ENCODE results near the gene LYST.

The LYST gene

DNA sequence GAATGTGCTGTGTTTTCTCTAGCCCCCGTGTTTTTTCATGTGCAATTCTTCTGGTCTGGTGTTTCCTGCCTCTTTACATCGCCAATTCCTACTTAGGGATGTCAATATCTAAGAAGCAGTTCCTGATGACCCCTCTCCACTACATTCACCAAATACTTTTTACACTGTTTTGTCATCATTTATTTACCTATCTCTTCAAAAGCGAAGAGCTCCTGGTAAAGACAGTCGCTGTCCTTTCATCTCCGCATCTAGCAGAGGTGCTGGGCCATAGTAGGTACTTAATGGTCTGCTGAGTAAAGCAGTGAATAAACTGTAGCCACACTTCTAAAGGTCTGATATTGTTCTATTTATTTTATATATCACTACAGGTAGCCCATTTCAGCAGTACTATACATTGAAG is 43.0 kb downstream of the LYST start:
- no peak for TF ChIP-seq EZH2 (IDR thresholded peaks at IDR 0.05; ENCODE audit: borderline replicate concordance, low read length)
- TF ChIP-seq, protein P1, sequence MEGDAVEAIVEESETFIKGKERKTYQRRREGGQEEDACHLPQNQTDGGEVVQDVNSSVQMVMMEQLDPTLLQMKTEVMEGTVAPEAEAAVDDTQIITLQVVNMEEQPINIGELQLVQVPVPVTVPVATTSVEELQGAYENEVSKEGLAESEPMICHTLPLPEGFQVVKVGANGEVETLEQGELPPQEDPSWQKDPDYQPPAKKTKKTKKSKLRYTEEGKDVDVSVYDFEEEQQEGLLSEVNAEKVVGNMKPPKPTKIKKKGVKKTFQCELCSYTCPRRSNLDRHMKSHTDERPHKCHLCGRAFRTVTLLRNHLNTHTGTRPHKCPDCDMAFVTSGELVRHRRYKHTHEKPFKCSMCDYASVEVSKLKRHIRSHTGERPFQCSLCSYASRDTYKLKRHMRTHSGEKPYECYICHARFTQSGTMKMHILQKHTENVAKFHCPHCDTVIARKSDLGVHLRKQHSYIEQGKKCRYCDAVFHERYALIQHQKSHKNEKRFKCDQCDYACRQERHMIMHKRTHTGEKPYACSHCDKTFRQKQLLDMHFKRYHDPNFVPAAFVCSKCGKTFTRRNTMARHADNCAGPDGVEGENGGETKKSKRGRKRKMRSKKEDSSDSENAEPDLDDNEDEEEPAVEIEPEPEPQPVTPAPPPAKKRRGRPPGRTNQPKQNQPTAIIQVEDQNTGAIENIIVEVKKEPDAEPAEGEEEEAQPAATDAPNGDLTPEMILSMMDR (IDR thresholded peaks at IDR 0.05; ENCODE audit: low read length): no peak
- Histone ChIP-seq H3K4me2 (ENCODE audit: low read length) (no peak overlapping the region), H3K9me3 (ENCODE audit: low read length) (no peaks in the 10 kb centered on the region), H3K27me3 (ENCODE audit: insufficient read depth, low read length) (no peaks in the 10 kb centered on the region), H2AFZ (ENCODE audit: low read length) (no peak overlapping the region), H3K27ac (ENCODE audit: low read depth, low read length, poor library complexity, severe bottlenecking) (no peak overlapping the region), H3K9me2 (ENCODE audit: low read depth, low read length) (no peaks in the 10 kb centered on the region), H4K20me1 (ENCODE audit: insufficient read depth, low read length) (no peaks in the 10 kb centered on the region), H3K36me3 (ENCODE audit: insufficient read depth, low read length) (no peaks in the 10 kb centered on the region), H3K4me3 (ENCODE audit: low read depth, low read length, poor library complexity, severe bottlenecking) (no peak overlapping the region), H3K9ac (ENCODE audit: low read length) (no peak overlapping the region), H3K4me1 (ENCODE audit: insufficient read depth, low read length, severe bottlenecking) (no peaks in the 10 kb centered on the region), H3F3A (ENCODE audit: insufficient read depth, low read length) (no peaks in the 10 kb centered on the region), H3K79me2 (ENCODE audit: insufficient read depth, low read length) (no peaks in the 10 kb centered on the region)

DNA sequence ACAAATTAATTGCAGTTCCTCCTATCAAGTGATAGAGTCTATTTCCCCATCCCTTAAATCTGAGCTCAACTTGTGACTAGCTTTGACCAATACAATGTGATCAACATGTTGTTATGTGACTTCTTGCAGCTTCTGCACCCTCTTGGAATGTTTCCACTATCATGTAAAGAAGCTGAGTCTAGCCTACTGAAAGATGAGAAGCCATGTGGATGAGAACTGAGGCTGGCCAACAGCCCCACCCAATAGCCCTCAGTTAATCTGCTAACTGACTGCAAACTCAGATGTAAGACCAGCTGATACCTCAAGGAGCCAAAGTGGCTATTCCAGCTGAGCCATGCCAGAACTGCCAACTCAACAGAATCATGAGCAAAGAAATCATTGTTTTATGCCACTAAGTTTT is 44.0 kb downstream of the LYST start:
- H3K27me3 ChIP-seq (ENCODE audit: insufficient read depth, low read length): no peaks in the 10 kb centered on the region
- H2AFZ ChIP-seq (ENCODE audit: low read length): no peak overlapping the region
- H3F3A ChIP-seq (ENCODE audit: insufficient read depth, low read length): no peaks in the 10 kb centered on the region
- no peak for TF ChIP-seq EZH2 (IDR thresholded peaks at IDR 0.05; ENCODE audit: borderline replicate concordance, low read length)
- TF ChIP-seq, protein P1 (IDR thresholded peaks at IDR 0.05; ENCODE audit: low read length): no peak
- H3K79me2 ChIP-seq (ENCODE audit: insufficient read depth, low read length): no peaks in the 10 kb centered on the region
- H3K9ac ChIP-seq (ENCODE audit: low read length): no peak overlapping the region
- H3K4me2 ChIP-seq (ENCODE audit: low read length): no peak overlapping the region
- H3K9me3 ChIP-seq (ENCODE audit: low read length): no peaks in the 10 kb centered on the region
- H3K36me3 ChIP-seq (ENCODE audit: insufficient read depth, low read length): no peaks in the 10 kb centered on the region
- H3K4me1 ChIP-seq (ENCODE audit: insufficient read depth, low read length, severe bottlenecking): no peaks in the 10 kb centered on the region
- H3K9me2 ChIP-seq (ENCODE audit: low read depth, low read length): no peaks in the 10 kb centered on the region
- H3K27ac ChIP-seq (ENCODE audit: low read depth, low read length, poor library complexity, severe bottlenecking): no peak overlapping the region
- H3K4me3 ChIP-seq (ENCODE audit: low read depth, low read length, poor library complexity, severe bottlenecking): no peak overlapping the region
- H4K20me1 ChIP-seq (ENCODE audit: insufficient read depth, low read length): no peaks in the 10 kb centered on the region

DNA sequence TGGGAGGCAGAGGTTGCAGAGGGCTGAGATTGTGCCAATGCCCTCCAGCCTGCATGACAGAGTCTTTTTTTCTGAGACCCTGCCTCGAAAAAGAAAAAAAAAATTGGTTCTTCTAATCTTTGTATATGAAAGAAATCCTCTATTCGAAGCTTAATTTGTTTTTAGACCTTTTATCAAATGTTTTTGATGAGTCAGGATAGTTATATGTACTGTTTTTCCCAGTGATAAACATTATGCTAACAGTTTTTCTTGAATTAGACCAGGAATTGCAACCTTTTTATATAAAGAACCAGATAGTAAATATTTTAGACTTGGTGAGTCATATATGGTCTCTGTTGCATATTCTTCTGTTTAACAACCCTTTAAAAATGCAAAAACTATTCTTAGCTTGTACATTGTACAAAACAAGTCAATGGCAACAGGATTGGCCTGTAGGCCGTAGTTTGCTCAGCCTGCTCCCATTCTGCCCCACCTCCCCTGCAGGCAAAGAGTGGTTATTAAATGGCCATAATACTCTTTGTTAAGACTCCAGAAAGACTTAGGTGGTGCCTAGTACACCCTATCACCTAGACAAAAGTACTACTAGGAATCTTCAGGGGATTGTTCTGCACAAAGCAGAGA is 45.2 kb downstream of the LYST start:
- no peak for TF ChIP-seq EZH2 (IDR thresholded peaks at IDR 0.05; ENCODE audit: borderline replicate concordance, low read length)
- TF ChIP-seq, protein P1 (IDR thresholded peaks at IDR 0.05; ENCODE audit: low read length): no peak
- Histone ChIP-seq H3K36me3 (ENCODE audit: insufficient read depth, low read length) (no peaks in the 10 kb centered on the region), H2AFZ (ENCODE audit: low read length) (no peak overlapping the region), H3K4me3 (ENCODE audit: low read depth, low read length, poor library complexity, severe bottlenecking) (no peak overlapping the region), H4K20me1 (ENCODE audit: insufficient read depth, low read length) (no peaks in the 10 kb centered on the region), H3K4me1 (ENCODE audit: insufficient read depth, low read length, severe bottlenecking) (no peaks in the 10 kb centered on the region), H3K79me2 (ENCODE audit: insufficient read depth, low read length) (no peaks in the 10 kb centered on the region), H3F3A (ENCODE audit: insufficient read depth, low read length) (no peaks in the 10 kb centered on the region), H3K27ac (ENCODE audit: low read depth, low read length, poor library complexity, severe bottlenecking) (no peak overlapping the region), H3K9me3 (ENCODE audit: low read length) (no peaks in the 10 kb centered on the region), H3K27me3 (ENCODE audit: insufficient read depth, low read length) (no peaks in the 10 kb centered on the region), H3K9me2 (ENCODE audit: low read depth, low read length) (no peaks in the 10 kb centered on the region), H3K9ac (ENCODE audit: low read length) (no peak overlapping the region), H3K4me2 (ENCODE audit: low read length) (no peak overlapping the region)

All from OCI-LY1 (cell line).